ENCODE measurements around the gene EFNB2.

GRCh38 chr13:106548064-106548696 is 12.7 kb upstream of the EFNB2 start:
- TF ChIP-seq CTCF (IDR thresholded peaks at IDR 0.05) (no peak), POLR2A (IDR thresholded peaks at IDR 0.05) (no peak)
